Natural killer cell (primary cell): ENCODE data around the gene CD164L2. TPM values are rescaled to one million over a fixed set of nuclear protein-coding genes. Genes with fewer than 3 reads are reported as not detected.
A peak's percentile ranks its signal among the peaks of the same experiment; 100 is the strongest.

Experiments
- ATAC-seq, 3 donors: fragments of 150-1000 bp in 2 of 3; fragments of 200-7000 bp in 1 of 3; cut with Tn5 transposase; 1 replicate in 1 of 3; 2 replicates in 2 of 3; pipeline ENCODE4 v1.10.0; 2021; ENCODE audit warnings: mild to moderate bottlenecking in 2 of 3, moderate library complexity in 2 of 3
- DNase-seq, 2 donors: peaks; one replicate each; pipeline versions ENCODE4 v3.0.0 to v3.0.0-alpha.2; 2013 to 2021; ENCODE audit warnings: mixed read lengths in 1 of 2
- H3K27ac ChIP-seq: one replicate; pipeline ENCODE4 v1.5.1; 2013; ENCODE audit warnings: mild to moderate bottlenecking, low read length
- H3K27me3 ChIP-seq: one replicate; pipeline ENCODE4 v1.6.1; 2013; ENCODE audit warnings: low read length; ENCODE audit not compliant: control insufficient read depth, insufficient read depth
- H3K36me3 ChIP-seq: one replicate; pipeline ENCODE4 v1.6.1; 2013; ENCODE audit warnings: low read length; ENCODE audit not compliant: control insufficient read depth, insufficient read depth
- H3K4me1 ChIP-seq: one replicate; pipeline ENCODE4 v1.6.1; 2013; ENCODE audit warnings: low read length; ENCODE audit not compliant: control insufficient read depth, insufficient read depth
- H3K4me3 ChIP-seq: one replicate; pipeline ENCODE4 v1.5.1; 2013; ENCODE audit warnings: low read length
- H3K9me3 ChIP-seq: one replicate; pipeline ENCODE4 v1.6.1; 2013; ENCODE audit warnings: low read length; ENCODE audit not compliant: control insufficient read depth, insufficient read depth
- H3K27ac Mint-ChIP-seq, 2 donors: one replicate each; pipeline ENCODE4 v1.8.0; 2022; ENCODE audit warnings: mild to moderate bottlenecking in 2 of 2, mixed read lengths in 2 of 2, moderate library complexity in 1 of 2
- H3K27me3 Mint-ChIP-seq, 2 donors: one replicate each; pipeline ENCODE4 v1.8.0; 2022; ENCODE audit warnings: low read depth in 2 of 2, mixed read lengths in 2 of 2
- H3K36me3 Mint-ChIP-seq: one replicate; pipeline ENCODE4 v1.8.0; 2022; ENCODE audit warnings: mixed read lengths
- H3K4me1 Mint-ChIP-seq, 2 donors: one replicate each; pipeline ENCODE4 v1.8.0; 2022; ENCODE audit warnings: mixed read lengths in 2 of 2
- H3K4me3 Mint-ChIP-seq: one replicate; pipeline ENCODE4 v1.8.0; 2022; ENCODE audit warnings: mild to moderate bottlenecking, moderate library complexity, mixed read lengths
- H3K9me3 Mint-ChIP-seq, 2 donors: one replicate each; pipeline ENCODE4 v1.8.0; 2022; ENCODE audit warnings: mixed read lengths in 2 of 2
- CTCF ChIP-seq: fragments of 200-600 bp; IDR thresholded peaks from one replicate; pipeline ENCODE4 v1.8.0; 2022; ENCODE audit warnings: antibody characterized with exemption
- WGBS: methylation state at CpG from one replicate; pipeline ENCODE4 v1.1.7; 2013; ENCODE audit warnings: missing lambda C conversion rate; ENCODE audit not compliant: insufficient coverage; 5-methylcytosine and 5-hydroxymethylcytosine counted together
- intact Hi-C: fragments of 100-400 bp; cut with micrococcal nuclease; formaldehyde crosslinking; loops from one replicate; pipeline ENCODE4 v1.14.2; 2022
- total RNA-seq, 4 donors: library from RNA; stranded (reverse); fragments of 120-200 nt in 1 of 4; gene quantifications; one replicate each; pipeline versions ENCODE4 v1.2.3 to v1.2.4, GENCODE V29; 2013 to 2022

Gene CD164L2
- total RNA-seq, 3 donors from 2014 or later (not counting 1 experiment from before 2014, with no cell fraction given): 0.40 TPM; not detected in 2

GRCh38 chr1:27394282-27394658 is 11.1 kb upstream of the CD164L2 start:
- Histone ChIP-seq H3K36me3 (no peaks in the 10 kb centered on the region), H3K27ac (no peak overlapping the region), H3K27me3 (no peaks in the 10 kb centered on the region), H3K4me1 (peaks cover 23% of the 10 kb centered on the region), H3K9me3 (no peaks in the 10 kb centered on the region), H3K4me3 (no peak overlapping the region)
- no peak for TF ChIP-seq CTCF
- peaks cover 7 to 10% of the 10 kb centered on the region in 2 donors for H3K27me3 Mint-ChIP-seq
- H3K9me3 Mint-ChIP-seq: no peaks in the 10 kb centered on the region
- H3K36me3 Mint-ChIP-seq: no peaks in the 10 kb centered on the region
- peaks cover 9 to 19% of the 10 kb centered on the region in 2 donors for H3K4me1 Mint-ChIP-seq
- intact Hi-C loops: loop anchor here (2.0 kb wide), 2 partner anchors 61 to 269 kb away; no protein-coding TSS in a partner anchor
- peak overlapping the region; percentile 55 for H3K4me3 Mint-ChIP-seq
- peak overlapping the region in 1 of 2 donors; percentile 98 for H3K27ac Mint-ChIP-seq
- no peak for DNase-seq
- no peak for ATAC-seq
- WGBS: 97% methylated on average over 9 of the region's 9 CpGs

GRCh38 chr1:27393641-27394281 is 10.6 kb upstream of the CD164L2 start:
- no peak overlapping the region for H3K27ac ChIP-seq
- Mint-ChIP-seq H3K36me3 (no peaks in the 10 kb centered on the region), H3K27me3 (peaks cover 7 to 10% of the 10 kb centered on the region in 2 donors), H3K4me3 (peak overlapping the region; percentile 9), H3K4me1 (peaks cover 9 to 19% of the 10 kb centered on the region in 2 donors), H3K9me3 (no peaks in the 10 kb centered on the region), H3K27ac (peak overlapping the region in 1 of 2 donors; percentile 98)
- 96% methylated on average over 18 of the region's 18 CpGs for WGBS
- no peak overlapping the region for H3K4me3 ChIP-seq
- H3K9me3 ChIP-seq: no peaks in the 10 kb centered on the region
- ATAC-seq (no peak), DNase-seq (no peak)
- peaks cover 23% of the 10 kb centered on the region for H3K4me1 ChIP-seq
- intact Hi-C loops: loop anchor here (2.0 kb wide), 2 partner anchors 61 to 269 kb away; no protein-coding TSS in a partner anchor
- no peak for TF ChIP-seq CTCF
- no peaks in the 10 kb centered on the region for H3K27me3 ChIP-seq
- no peaks in the 10 kb centered on the region for H3K36me3 ChIP-seq

GRCh38 chr1:27392778-27393635 is 9.9 kb upstream of the CD164L2 start:
- Histone ChIP-seq H3K36me3 (no peaks in the 10 kb centered on the region), H3K4me3 (peak overlapping the region; percentile 20), H3K27ac (no peak overlapping the region), H3K9me3 (no peaks in the 10 kb centered on the region), H3K4me1 (peaks cover 23% of the 10 kb centered on the region), H3K27me3 (no peaks in the 10 kb centered on the region)
- intact Hi-C loops: no loop called here
- H3K4me3 Mint-ChIP-seq: peak overlapping the region; percentile 61
- DNase-seq (no peak), ATAC-seq (no peak)
- no peak for TF ChIP-seq CTCF
- peaks cover 9 to 19% of the 10 kb centered on the region in 2 donors for H3K4me1 Mint-ChIP-seq
- no peaks in the 10 kb centered on the region for H3K36me3 Mint-ChIP-seq
- 46% methylated on average over 30 of the region's 30 CpGs for WGBS
- H3K9me3 Mint-ChIP-seq: no peaks in the 10 kb centered on the region
- H3K27ac Mint-ChIP-seq: peak overlapping the region in 1 of 2 donors; percentile 98
- peaks cover 7 to 14% of the 10 kb centered on the region in 2 donors for H3K27me3 Mint-ChIP-seq
